ENCODE measurements around the gene SLC39A10.

- no peak for TF ChIP-seq RCOR1 (IDR thresholded peaks at IDR 0.05; ENCODE audit: insufficient replicate concordance, low read length)
- no peak for TF ChIP-seq FOS (IDR thresholded peaks at IDR 0.05; ENCODE audit: low read depth, low read length)
- no peak for TF ChIP-seq CTCF (conservative IDR thresholded peaks at IDR 0.05; ENCODE audit: low read depth, low read length)
- TF ChIP-seq POLR2A (IDR thresholded peaks at IDR 0.05; ENCODE audit: low read depth, low read length): no peak
- no peak for TF ChIP-seq CEBPB (IDR thresholded peaks at IDR 0.05; ENCODE audit: low read depth, low read length)
- TF ChIP-seq ELK1 (IDR thresholded peaks at IDR 0.05; ENCODE audit: borderline replicate concordance, low read depth, low read length): no peak
- no peak for TF ChIP-seq MAFK (IDR thresholded peaks at IDR 0.05; ENCODE audit: low read depth, low read length)
- no peak for TF ChIP-seq SMC3 (IDR thresholded peaks at IDR 0.05; ENCODE audit: low read depth, low read length)
- TF ChIP-seq CHD1 (IDR thresholded peaks at IDR 0.05; ENCODE audit: low read depth, low read length): no peak
- TF ChIP-seq NFE2L2 (IDR thresholded peaks at IDR 0.05; ENCODE audit: low read depth, low read length): no peak
- TF ChIP-seq RFX5 (IDR thresholded peaks at IDR 0.05; ENCODE audit: low read depth, low read length): no peak
- no peak for TF ChIP-seq RAD21 (IDR thresholded peaks at IDR 0.05; ENCODE audit: low read length)
- TF ChIP-seq BHLHE40 (IDR thresholded peaks at IDR 0.05; ENCODE audit: low read depth, low read length): no peak
Measured at GRCh38 chr2:195737511-195738325, 80.7 kb downstream of the SLC39A10 start.

Measured in IMR-90 (cell line).